HG02798 (cell line): ENCODE results near the gene GDAP1L1.
"Not testable (repeated sequence)": the region's sequence is repeated elsewhere in the genome, so short reads cannot be mapped to it uniquely, and the experiment has no call there.

Source experiments
- ATAC-seq: cut with Tn5 transposase; IDR thresholded peaks from one replicate; pipeline ENCODE4 v1.9.1; 2021; ENCODE audit warnings: mild to moderate bottlenecking; ENCODE audit not compliant: unreplicated experiment, poor library complexity

Gene GDAP1L1

DNA sequence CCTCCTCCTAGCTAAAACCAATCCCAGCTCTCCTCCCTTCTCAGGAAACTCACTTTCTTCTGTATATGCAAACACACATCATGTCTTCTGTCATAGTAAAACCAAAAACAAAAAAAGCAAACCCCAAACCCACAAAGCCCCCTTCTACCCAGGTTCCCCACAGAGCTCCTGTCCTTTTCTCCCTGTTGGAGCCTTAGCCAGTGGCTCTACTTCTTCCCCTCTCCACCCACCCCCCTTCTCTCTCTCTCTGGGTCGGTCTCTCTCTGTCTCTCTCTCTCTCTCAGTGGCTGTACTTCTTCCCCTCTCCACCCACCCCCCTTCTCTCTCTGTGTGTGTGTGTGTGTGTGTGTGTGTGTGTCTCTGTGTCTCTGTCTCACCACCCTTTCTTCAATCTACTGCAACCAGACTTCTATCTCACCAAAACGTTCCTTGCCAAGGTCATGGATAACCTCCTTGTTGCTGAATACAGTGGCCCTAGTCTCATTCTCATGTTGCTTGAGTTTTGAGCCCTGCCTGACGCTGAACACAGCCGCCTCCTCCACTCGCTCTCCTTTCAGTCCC is 27.9 kb upstream of the GDAP1L1 start:
- no peak for ATAC-seq

GRCh38 chr20:44219791-44220190 is 27.3 kb upstream of the GDAP1L1 start:
- no peak for ATAC-seq

DNA sequence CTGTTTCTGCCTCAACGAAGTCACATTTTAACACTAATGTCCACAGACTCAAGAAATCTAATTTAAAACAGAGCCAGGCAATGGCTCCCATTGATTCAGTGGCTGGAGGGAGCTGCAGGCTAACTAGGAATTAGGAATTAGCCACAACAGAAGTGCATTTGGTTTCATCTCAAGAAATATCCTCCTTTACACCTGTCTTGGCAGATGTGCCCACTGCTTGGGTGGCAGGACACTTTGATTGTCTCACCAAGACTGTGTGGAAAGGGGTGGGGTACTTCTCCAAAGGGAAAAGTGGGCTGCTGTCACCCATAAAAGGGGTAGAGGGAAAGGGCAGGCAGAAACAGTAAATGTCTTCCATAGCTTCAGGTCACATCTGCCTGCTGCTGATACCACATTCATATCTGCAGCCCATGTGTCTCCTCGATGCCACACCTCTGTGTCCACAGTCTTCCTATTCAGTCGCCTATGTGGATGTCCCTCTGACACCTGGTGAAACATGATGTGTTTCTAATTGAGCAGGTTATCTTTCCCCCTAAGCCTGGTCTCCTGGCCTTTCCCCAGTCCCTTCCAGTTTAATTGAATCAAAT is 25.6 kb upstream of the GDAP1L1 start:
- ATAC-seq: no peak

GRCh38 chr20:44222027-44222426 is 25.1 kb upstream of the GDAP1L1 start:
- ATAC-seq: no peak

DNA sequence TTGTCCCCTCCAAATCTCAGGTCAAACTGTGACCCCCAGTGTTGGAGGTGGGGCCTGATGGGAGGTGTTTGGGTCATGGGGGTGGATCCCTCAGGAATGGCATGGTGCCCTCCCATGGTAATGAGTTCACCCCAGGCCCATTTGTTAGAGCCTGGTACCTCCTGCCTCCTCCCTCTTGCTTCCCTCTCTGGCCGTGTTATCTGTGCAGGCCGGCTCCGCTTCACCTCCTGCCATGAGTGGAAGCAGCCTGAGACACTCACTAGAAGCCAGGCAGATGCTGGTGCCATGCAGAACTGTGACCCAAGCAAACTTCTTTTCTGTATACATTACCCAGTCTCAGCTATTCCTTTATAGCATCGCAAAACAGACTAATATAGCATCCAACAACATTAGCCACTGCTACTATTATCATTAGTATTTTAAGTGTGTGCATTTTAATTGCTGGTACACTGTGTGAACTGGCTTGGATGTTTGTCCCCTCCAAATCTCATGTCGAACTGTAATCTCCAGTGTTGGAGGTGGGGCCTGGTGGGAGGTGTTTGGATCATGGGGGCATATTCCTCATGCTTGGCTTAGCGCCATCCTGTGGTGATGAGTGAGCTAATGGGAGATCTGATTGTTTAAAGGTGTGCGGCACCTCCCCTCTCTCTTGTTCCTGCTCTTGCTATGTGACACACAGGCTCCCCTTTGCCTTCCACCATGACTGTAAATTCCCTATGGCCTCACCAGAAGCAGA is 24.3 kb upstream of the GDAP1L1 start:
- ATAC-seq: no peak

- ATAC-seq: no peak
Measured at GRCh38 chr20:44223721-44224120, 23.4 kb upstream of the GDAP1L1 start.

DNA sequence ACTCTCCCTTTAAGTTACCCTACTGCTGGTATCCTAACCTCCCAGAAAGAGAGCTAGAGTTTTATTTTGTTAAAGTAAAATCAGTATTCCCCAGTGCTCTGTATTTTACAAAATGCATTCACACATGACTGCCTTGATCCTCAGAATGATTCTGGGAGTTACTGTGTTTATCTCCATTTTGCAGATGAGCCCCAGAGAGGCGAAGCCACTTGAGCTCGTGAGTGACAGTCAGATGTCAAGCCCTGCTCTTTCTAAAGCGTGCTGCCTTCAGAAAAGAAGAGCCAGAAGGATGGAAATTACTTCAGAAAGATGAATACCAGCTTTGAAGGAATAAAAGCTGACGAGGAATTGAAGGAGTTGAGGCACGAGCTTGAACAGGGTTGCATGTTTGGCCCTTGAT is 22.5 kb upstream of the GDAP1L1 start:
- ATAC-seq: no peak

DNA sequence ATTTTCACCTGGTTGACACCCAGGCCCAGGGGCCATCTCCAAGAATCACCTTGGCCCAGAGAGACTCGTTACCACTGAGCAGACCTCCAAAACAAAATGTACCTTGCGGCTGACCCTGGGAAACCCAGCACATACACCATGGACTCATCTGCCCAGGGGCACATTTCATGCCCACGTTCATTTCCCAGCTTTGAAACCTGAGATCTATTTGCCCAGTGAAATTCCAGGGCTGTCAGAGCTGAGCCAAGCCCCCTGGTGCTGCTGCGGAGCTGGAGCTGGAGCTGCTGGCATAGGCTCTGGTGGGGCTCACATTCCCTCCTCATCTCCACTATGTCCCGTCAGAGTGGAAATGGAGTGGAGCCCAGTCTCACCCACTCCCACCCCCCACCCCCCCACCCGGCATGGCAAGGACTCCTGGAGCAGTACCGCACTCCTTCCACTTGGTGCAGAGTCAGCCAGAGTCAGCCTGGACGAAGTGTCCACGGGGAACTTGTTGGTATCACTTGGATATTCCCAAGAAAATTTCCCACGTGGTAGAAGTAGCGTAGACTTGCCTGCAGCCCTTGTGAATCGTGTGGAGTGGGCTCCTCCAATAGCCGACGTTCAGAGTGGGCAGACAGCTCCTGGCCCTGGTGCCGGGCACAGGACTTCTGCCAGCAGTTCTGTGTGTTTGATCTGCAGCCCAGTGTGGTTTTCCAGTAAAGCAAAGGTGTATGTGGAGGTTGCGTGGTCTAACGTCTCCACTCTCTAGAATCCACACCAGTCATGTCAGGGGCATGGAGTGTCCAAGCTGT is 18.4 kb upstream of the GDAP1L1 start:
- ATAC-seq: no peak

- ATAC-seq: no peak
Measured at GRCh38 chr20:44231193-44231592, 15.9 kb upstream of the GDAP1L1 start.

- no peak for ATAC-seq
Measured at GRCh38 chr20:44231713-44232468, 15.2 kb upstream of the GDAP1L1 start.

DNA sequence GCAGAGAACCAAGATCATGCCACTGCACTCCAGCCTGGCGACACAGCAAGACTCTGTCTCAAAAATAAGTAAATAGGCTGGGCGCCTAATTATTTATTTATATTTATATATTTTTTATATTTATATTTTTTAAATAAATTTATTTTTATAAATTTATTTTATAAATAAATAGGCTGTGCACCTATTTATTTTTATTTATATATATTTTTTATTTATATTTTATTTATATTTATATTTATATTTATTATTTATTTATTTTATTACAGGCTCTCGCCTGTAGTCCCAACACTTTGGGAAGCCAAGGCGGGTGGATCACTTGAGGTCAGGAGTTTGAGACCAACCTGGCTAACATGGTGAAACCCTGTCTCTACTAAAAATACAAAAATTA is 14.6 kb upstream of the GDAP1L1 start:
- ATAC-seq: not testable (repeated sequence)

GRCh38 chr20:44233436-44234016 is 13.6 kb upstream of the GDAP1L1 start:
- no peak for ATAC-seq

GRCh38 chr20:44234566-44235317 is 12.4 kb upstream of the GDAP1L1 start:
- ATAC-seq: no peak

- ATAC-seq: no peak
Measured at GRCh38 chr20:44235702-44236101, 11.4 kb upstream of the GDAP1L1 start.

- not testable (repeated sequence) for ATAC-seq
Measured at GRCh38 chr20:44236840-44237239, 10.3 kb upstream of the GDAP1L1 start.

DNA sequence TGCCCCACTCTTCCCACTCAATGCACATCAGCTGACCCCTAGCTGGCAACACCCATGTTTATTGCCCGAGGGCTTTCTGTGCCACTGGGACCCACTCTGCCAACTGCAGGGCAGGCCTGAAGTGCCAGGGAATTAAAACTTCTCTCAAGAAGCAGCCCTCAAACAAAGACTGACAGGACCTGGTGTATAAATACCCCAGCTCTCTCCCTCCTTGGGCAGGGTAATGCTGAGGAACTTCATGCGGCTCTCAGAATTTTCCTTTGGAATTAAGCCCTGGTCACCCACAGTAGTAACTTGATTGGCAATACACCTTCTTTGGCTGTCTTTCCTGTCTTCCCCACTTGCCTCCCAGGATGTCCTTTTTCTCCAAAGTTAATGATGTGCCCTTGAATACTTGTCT is 5.3 kb upstream of the GDAP1L1 start:
- ATAC-seq: no peak

- ATAC-seq: no peak
Measured at GRCh38 chr20:44245977-44246376, 1.1 kb upstream of the GDAP1L1 start.

GRCh38 chr20:44247586-44248409 is 690 bp downstream of the GDAP1L1 start:
- ATAC-seq: no peak

GRCh38 chr20:44248410-44248759 is 1.3 kb downstream of the GDAP1L1 start:
- no peak for ATAC-seq
